Measurements from ENCODE around the gene RNF26. TPM values are rescaled to one million over a fixed set of nuclear protein-coding genes. Genes with fewer than 3 reads are reported as not detected.

Gene RNF26
- total RNA-seq, 4 donors from 2014 or later: 6.7 to 16.8 (median 13.1) TPM

GRCh38 chr11:119355091-119355843 lies 20.9 kb downstream of the RNF26 start:
- no peak for TF ChIP-seq POLR2A (IDR thresholded peaks at IDR 0.05)
- TF ChIP-seq, protein P1, sequence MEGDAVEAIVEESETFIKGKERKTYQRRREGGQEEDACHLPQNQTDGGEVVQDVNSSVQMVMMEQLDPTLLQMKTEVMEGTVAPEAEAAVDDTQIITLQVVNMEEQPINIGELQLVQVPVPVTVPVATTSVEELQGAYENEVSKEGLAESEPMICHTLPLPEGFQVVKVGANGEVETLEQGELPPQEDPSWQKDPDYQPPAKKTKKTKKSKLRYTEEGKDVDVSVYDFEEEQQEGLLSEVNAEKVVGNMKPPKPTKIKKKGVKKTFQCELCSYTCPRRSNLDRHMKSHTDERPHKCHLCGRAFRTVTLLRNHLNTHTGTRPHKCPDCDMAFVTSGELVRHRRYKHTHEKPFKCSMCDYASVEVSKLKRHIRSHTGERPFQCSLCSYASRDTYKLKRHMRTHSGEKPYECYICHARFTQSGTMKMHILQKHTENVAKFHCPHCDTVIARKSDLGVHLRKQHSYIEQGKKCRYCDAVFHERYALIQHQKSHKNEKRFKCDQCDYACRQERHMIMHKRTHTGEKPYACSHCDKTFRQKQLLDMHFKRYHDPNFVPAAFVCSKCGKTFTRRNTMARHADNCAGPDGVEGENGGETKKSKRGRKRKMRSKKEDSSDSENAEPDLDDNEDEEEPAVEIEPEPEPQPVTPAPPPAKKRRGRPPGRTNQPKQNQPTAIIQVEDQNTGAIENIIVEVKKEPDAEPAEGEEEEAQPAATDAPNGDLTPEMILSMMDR (IDR thresholded peaks at IDR 0.05): no peak
- intact Hi-C loops (cut with DNase I; ENCODE audit: low total_unique reads): loop anchor here (5.0 kb wide), 1 partner anchor 117 kb away; no protein-coding TSS in a partner anchor
- H3K4me3 ChIP-seq (ENCODE audit: low read depth, poor library complexity, severe bottlenecking): no peak overlapping the region
- DNase-seq (ENCODE audit: low spot score in 2 of 2): no peak
- WGBS, 2 donors: 67 to 73% methylated on average over 9 of the region's 9 CpGs

GRCh38 chr11:119356349-119357031 lies 22.2 kb downstream of the RNF26 start:
- intact Hi-C loops (cut with DNase I; ENCODE audit: low total_unique reads): loop anchor here (5.0 kb wide), 1 partner anchor 116 kb away; no protein-coding TSS in a partner anchor
- 3 to 4% methylated on average over 47 to 54 of the region's 54 CpGs for WGBS, 2 donors
- TF ChIP-seq, protein P1 (IDR thresholded peaks at IDR 0.05): peak in 1 of 3 donors; percentile 32
- TF ChIP-seq POLR2A (IDR thresholded peaks at IDR 0.05): no peak
- no peak overlapping the region for H3K4me3 ChIP-seq (ENCODE audit: low read depth, poor library complexity, severe bottlenecking)
- peak; percentile 70 to 96 for DNase-seq (ENCODE audit: low spot score in 2 of 2)

GRCh38 chr11:119357074-119357473 lies 22.7 kb downstream of the RNF26 start:
- intact Hi-C loops (cut with DNase I; ENCODE audit: low total_unique reads): loop anchor here (5.0 kb wide), 1 partner anchor 115 kb away; no protein-coding TSS in a partner anchor
- 53 to 55% methylated on average over 9 to 10 of the region's 13 CpGs for WGBS, 2 donors
- TF ChIP-seq, protein P1 (IDR thresholded peaks at IDR 0.05): no peak
- no peak for TF ChIP-seq POLR2A (IDR thresholded peaks at IDR 0.05)
- no peak for DNase-seq (ENCODE audit: low spot score in 2 of 2)
- H3K4me3 ChIP-seq (ENCODE audit: low read depth, poor library complexity, severe bottlenecking): no peak overlapping the region

DNA sequence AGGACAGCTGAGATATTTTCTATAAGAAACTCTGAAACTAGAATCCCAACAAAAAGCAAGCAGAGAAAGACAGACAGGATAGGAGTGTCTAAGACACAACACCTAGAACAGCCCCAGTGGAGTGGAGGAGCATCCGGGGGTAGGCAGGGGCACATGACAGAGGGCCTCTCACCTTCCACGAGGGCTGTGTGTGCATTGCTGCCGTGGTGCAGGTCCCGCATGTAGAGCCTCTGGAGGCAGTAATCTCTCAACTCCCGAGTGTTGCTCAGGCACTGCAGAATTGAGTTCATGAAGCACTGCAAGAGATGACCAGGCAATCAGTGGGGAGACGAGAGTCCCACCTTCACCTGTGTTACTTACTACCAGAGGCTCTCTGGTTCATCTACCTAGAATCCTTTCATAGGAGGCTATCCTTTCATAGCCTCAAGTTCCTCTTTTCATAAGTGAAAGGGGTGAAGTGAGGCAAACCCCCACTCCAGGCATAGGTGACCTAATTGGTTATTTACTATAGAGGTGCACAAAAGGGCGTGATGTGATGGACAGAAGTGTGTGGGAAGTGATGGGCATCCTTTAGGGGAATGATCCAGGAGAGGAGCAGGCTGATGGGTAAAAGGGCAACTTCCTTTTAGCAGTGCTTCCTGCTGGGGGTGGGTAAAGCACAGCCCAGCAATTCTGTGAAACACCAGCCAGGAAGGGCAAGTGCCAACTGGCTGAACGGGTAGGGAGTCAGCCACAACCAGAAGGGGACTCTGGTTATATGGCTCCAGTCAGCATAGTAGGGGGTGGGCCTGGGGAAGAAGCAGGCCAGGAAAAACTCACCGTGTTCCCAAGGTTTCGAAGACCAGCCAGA lies 25.3 kb downstream of the RNF26 start:
- 85 to 87% methylated on average over 10 of the region's 10 CpGs for WGBS, 2 donors
- DNase-seq (ENCODE audit: low spot score in 2 of 2): no peak
- TF ChIP-seq, protein P1 (IDR thresholded peaks at IDR 0.05): no peak
- no peak for TF ChIP-seq POLR2A (IDR thresholded peaks at IDR 0.05)
- intact Hi-C loops (cut with DNase I; ENCODE audit: low total_unique reads): loop anchor here (5.0 kb wide), 1 partner anchor 113 kb away; no protein-coding TSS in a partner anchor
- H3K4me3 ChIP-seq (ENCODE audit: low read depth, poor library complexity, severe bottlenecking): no peak overlapping the region

DNA sequence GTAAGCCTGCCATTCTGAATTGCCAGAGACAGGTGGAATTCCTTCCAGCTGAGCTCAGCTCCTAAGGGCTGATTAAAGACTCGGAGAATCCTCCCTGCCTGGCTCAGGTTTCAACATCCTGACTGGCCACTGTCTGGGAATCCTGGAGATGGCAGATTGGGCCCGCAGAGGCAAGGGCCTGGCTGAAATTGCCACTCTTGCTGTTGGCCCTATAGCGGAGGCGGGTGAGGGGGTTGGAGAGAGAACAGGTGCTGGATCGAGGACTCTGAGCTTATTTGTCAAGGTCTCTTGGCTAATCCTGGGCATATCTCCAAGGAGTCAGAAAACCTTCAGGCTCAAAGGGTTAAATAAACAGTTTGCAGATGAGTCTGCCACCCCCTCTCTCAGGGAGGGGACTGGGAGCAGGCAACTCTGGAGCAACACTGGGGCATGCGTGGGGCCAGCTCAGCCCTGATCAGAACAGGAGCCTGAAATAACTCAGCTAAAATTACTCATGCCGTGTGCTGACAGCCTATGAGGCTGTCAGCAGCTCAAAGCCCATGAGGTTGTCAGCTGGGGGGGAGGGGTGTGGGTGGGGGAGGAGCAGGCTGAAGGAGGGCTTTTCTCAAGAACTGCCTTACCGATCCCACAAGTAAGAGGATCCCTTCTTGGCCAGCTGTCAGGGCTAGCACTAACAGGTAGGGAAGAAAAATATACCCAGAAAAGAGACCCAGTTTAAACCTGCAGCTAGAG lies 26.9 kb downstream of the RNF26 start:
- WGBS, 2 donors: 34 to 37% methylated on average over 8 of the region's 8 CpGs
- intact Hi-C loops (cut with DNase I; ENCODE audit: low total_unique reads): no loop called here
- no peak for DNase-seq (ENCODE audit: low spot score in 2 of 2)
- TF ChIP-seq POLR2A (IDR thresholded peaks at IDR 0.05): no peak
- TF ChIP-seq, protein P1 (IDR thresholded peaks at IDR 0.05): no peak
- no peak overlapping the region for H3K4me3 ChIP-seq (ENCODE audit: low read depth, poor library complexity, severe bottlenecking)

Measured in lower leg skin (tissue), 4 donors.